GM12878 (cell line): ENCODE results near the gene ANO8.

ENCODE experiments used
- BRCA1 ChIP-seq: IDR thresholded peaks from 2 replicates; pipeline ENCODE4 v1.6.1; 2011; ENCODE audit warnings: low read depth, low read length, improper control_type of control experiment
- CBX5 ChIP-seq: sonication (generic); IDR thresholded peaks from 2 replicates; pipeline ENCODE4 v1.6.1; 2016; ENCODE audit warnings: low read depth, moderate library complexity, mild to moderate bottlenecking, inconsistent platforms
- CTCF ChIP-seq, 3 experiments: IDR thresholded peaks in 2 of 3; conservative IDR thresholded peaks in 1 of 3; 2 replicates each; pipeline ENCODE4 v1.5.1; 2011; ENCODE audit warnings: low read depth in 3 of 3, low read length in 3 of 3, mild to moderate bottlenecking in 3 of 3, control low read depth in 2 of 3, moderate library complexity in 2 of 3, inconsistent platforms in 1 of 3, mixed read lengths in 1 of 3; ENCODE audit not compliant: control insufficient read depth in 2 of 3, insufficient read depth in 1 of 3; ENCODE audit errors: extremely low read depth in 1 of 3
- FOXK2 ChIP-seq: fragments of 450-650 bp; IDR thresholded peaks from 2 replicates; pipeline ENCODE4 v1.6.1; 2017; ENCODE audit warnings: mild to moderate bottlenecking, moderate library complexity
- IKZF2 ChIP-seq, 2 experiments: fragments of 450-650 bp; IDR thresholded peaks; 2 replicates each; pipeline ENCODE4 v1.6.1; 2017; ENCODE audit warnings: mild to moderate bottlenecking in 2 of 2, moderate library complexity in 2 of 2
- TBL1XR1 ChIP-seq: IDR thresholded peaks from 2 replicates; pipeline ENCODE4 v1.6.1; 2012; ENCODE audit warnings: low read depth, low read length, improper control_type of control experiment
- TF ChIP-seq, protein P1 (sequence below): IDR thresholded peaks from 2 replicates; pipeline ENCODE4 v1.6.1; 2012; ENCODE audit warnings: mild to moderate bottlenecking, low read depth, low read length

GRCh38 chr19:17351815-17352435 lies 17.3 kb upstream of the ANO8 start:
- TF ChIP-seq CTCF (IDR thresholded peaks at IDR 0.05 in 2 of 3, conservative IDR thresholded peaks at IDR 0.05 in 1 of 3; ENCODE audit: control insufficient read depth in 2 of 3, extremely low read depth in 1 of 3, insufficient read depth in 1 of 3, low read depth in 3 of 3, low read length in 3 of 3) (no peak), FOXK2 (no peak), IKZF2 (IDR thresholded peaks at IDR 0.05) (no peak), TBL1XR1 (no peak), BRCA1 (no peak), CBX5 (no peak)
- TF ChIP-seq, protein P1, sequence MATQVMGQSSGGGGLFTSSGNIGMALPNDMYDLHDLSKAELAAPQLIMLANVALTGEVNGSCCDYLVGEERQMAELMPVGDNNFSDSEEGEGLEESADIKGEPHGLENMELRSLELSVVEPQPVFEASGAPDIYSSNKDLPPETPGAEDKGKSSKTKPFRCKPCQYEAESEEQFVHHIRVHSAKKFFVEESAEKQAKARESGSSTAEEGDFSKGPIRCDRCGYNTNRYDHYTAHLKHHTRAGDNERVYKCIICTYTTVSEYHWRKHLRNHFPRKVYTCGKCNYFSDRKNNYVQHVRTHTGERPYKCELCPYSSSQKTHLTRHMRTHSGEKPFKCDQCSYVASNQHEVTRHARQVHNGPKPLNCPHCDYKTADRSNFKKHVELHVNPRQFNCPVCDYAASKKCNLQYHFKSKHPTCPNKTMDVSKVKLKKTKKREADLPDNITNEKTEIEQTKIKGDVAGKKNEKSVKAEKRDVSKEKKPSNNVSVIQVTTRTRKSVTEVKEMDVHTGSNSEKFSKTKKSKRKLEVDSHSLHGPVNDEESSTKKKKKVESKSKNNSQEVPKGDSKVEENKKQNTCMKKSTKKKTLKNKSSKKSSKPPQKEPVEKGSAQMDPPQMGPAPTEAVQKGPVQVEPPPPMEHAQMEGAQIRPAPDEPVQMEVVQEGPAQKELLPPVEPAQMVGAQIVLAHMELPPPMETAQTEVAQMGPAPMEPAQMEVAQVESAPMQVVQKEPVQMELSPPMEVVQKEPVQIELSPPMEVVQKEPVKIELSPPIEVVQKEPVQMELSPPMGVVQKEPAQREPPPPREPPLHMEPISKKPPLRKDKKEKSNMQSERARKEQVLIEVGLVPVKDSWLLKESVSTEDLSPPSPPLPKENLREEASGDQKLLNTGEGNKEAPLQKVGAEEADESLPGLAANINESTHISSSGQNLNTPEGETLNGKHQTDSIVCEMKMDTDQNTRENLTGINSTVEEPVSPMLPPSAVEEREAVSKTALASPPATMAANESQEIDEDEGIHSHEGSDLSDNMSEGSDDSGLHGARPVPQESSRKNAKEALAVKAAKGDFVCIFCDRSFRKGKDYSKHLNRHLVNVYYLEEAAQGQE: no peak
